ENCODE data around the gene OCA2. TPM values are rescaled to one million over a fixed set of nuclear protein-coding genes. Genes with fewer than 3 reads are reported as not detected.
"Not testable (repeated sequence)": the region's sequence is repeated elsewhere in the genome, so short reads cannot be mapped to it uniquely, and the experiment has no call there.

OCA2 gene
- total RNA-seq, 2 donors from 2014 or later = 0.10 to 0.82 TPM

DNA sequence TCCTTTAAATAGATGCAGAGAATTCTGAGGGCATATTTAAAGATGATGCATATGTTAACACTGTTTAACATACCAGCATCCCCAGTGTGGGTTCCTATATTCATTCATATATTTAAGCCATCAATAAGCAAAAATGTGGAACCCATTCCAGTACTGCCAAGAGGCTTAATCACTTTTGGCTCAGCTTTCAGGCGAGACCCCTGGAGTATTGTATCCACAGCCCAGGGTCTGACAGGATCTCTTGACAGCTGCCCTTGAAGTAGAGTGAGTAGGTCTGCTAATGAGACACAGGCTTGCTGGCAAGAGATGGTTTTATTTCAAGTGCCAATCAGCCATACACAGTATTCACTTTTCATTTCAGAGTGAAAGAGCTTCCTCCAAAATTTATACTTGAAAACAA lies 367.3 kb downstream of the OCA2 start:
- Histone ChIP-seq H3K27me3 (no peaks in the 10 kb centered on the region), H3K9me3 (no peaks in the 10 kb centered on the region), H3K4me3 (no peak overlapping the region), H3K36me3 (no peaks in the 10 kb centered on the region), H3K9ac (ENCODE audit: low read depth in 2 of 2, low read length in 2 of 2) (no peak overlapping the region), H3K4me1 (no peaks in the 10 kb centered on the region), H3K27ac (no peak overlapping the region)
- no peak for DNase-seq
- intact Hi-C loops (cut with DNase I) = no loop called here
- TF ChIP-seq CTCF (IDR thresholded peaks at IDR 0.05) = no peak

- intact Hi-C loops (cut with DNase I) = no loop called here
- no peaks in the 10 kb centered on the region for H3K4me1 ChIP-seq
- H3K9me3 ChIP-seq = no peaks in the 10 kb centered on the region
- no peak for TF ChIP-seq CTCF (IDR thresholded peaks at IDR 0.05)
- DNase-seq = no peak
- no peaks in the 10 kb centered on the region for H3K27me3 ChIP-seq
- no peak overlapping the region for H3K4me3 ChIP-seq
- no peak overlapping the region for H3K9ac ChIP-seq (ENCODE audit: low read depth in 2 of 2, low read length in 2 of 2)
- H3K27ac ChIP-seq = no peak overlapping the region
- H3K36me3 ChIP-seq = no peaks in the 10 kb centered on the region
These were observed 368.2 kb downstream of the OCA2 start for GRCh38 chr15:27730868-27731267.

DNA sequence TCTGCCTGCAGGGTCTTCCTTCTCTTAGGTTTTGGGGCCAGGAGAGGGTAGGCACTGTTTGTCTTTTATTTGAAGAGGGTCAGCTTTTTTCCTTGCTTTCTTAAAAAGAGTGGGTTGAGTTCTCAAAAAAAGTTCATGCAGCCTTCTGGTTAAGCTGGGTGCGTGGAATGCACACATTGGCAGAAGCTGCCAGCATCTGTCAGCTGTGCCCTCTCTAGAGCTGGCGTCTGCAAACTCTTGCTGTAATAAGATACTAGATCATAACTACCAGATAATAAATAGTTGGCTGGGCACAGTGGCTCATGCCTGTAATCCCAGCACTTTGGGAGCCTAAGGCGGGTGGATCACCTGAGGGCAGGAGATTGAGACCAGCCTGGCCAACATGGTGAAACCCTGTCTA lies 373.4 kb downstream of the OCA2 start:
- H3K9ac ChIP-seq (ENCODE audit: low read depth in 2 of 2, low read length in 2 of 2) = no peak overlapping the region
- no peak overlapping the region for H3K27ac ChIP-seq
- no peaks in the 10 kb centered on the region for H3K9me3 ChIP-seq
- no peak for TF ChIP-seq CTCF (IDR thresholded peaks at IDR 0.05)
- H3K4me1 ChIP-seq = no peaks in the 10 kb centered on the region
- no peak overlapping the region for H3K4me3 ChIP-seq
- no peak for DNase-seq
- no peaks in the 10 kb centered on the region for H3K36me3 ChIP-seq
- no peaks in the 10 kb centered on the region for H3K27me3 ChIP-seq
- intact Hi-C loops (cut with DNase I) = no loop called here

GRCh38 chr15:27723821-27724220 lies 375.3 kb downstream of the OCA2 start:
- intact Hi-C loops (cut with DNase I) = no loop called here

GRCh38 chr15:27722102-27722501 lies 377.0 kb downstream of the OCA2 start:
- no peaks in the 10 kb centered on the region for H3K4me1 ChIP-seq
- H3K36me3 ChIP-seq = no peaks in the 10 kb centered on the region
- intact Hi-C loops (cut with DNase I) = no loop called here
- TF ChIP-seq CTCF (IDR thresholded peaks at IDR 0.05) = no peak
- H3K9me3 ChIP-seq = no peaks in the 10 kb centered on the region
- H3K27me3 ChIP-seq = no peaks in the 10 kb centered on the region
- H3K9ac ChIP-seq (ENCODE audit: low read depth in 2 of 2, low read length in 2 of 2) = no peak overlapping the region
- no peak overlapping the region for H3K4me3 ChIP-seq
- DNase-seq = no peak
- H3K27ac ChIP-seq = no peak overlapping the region

More at GRCh38 chr15:27723821-27724220, 375.3 kb downstream of the OCA2 start:
- Histone ChIP-seq H3K9me3 (no peaks in the 10 kb centered on the region), H3K9ac (ENCODE audit: low read depth in 2 of 2, low read length in 2 of 2) (no peak overlapping the region), H3K4me1 (no peaks in the 10 kb centered on the region), H3K27me3 (no peaks in the 10 kb centered on the region), H3K27ac (no peak overlapping the region), H3K36me3 (no peaks in the 10 kb centered on the region), H3K4me3 (no peak overlapping the region)
- DNase-seq = no peak
- TF ChIP-seq CTCF (IDR thresholded peaks at IDR 0.05) = no peak

DNA sequence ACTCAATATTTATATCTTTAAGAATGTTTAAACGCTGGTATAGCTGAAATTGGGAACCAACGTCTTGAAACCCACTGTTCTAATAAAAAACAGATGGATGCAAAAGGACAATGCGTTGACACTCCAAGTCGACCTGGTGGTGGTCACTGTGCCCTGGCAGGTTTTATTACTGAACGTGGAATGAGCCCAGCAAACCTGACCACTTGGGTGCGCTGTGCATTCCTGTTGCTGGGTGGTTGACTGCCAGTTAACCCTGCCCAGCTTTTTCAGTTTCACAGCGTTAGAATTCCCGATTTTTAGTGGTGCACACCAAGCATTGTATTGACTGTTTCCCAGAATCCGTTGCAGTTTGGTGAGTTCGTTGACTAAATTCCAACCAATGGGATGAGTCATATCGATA lies 384.4 kb downstream of the OCA2 start:
- Histone ChIP-seq H3K4me3 (no peak overlapping the region), H3K9me3 (no peaks in the 10 kb centered on the region), H3K27ac (no peak overlapping the region), H3K4me1 (no peaks in the 10 kb centered on the region), H3K27me3 (no peaks in the 10 kb centered on the region), H3K36me3 (no peaks in the 10 kb centered on the region), H3K9ac (ENCODE audit: low read depth in 2 of 2, low read length in 2 of 2) (no peak overlapping the region)
- no peak for DNase-seq
- intact Hi-C loops (cut with DNase I) = no loop called here
- TF ChIP-seq CTCF (IDR thresholded peaks at IDR 0.05) = no peak

- H3K36me3 ChIP-seq; intact Hi-C loops (cut with DNase I): not testable (repeated sequence)
These were observed 385.3 kb downstream of the OCA2 start for GRCh38 chr15:27713850-27714249.

More at GRCh38 chr15:27713850-27714249, 385.3 kb downstream of the OCA2 start:
- H3K4me3 ChIP-seq; H3K4me1 ChIP-seq; H3K27me3 ChIP-seq; DNase-seq; H3K9ac ChIP-seq (ENCODE audit: low read depth in 2 of 2, low read length in 2 of 2); H3K9me3 ChIP-seq; H3K27ac ChIP-seq: not testable (repeated sequence)

Data from colonic mucosa (tissue), 4 donors.